ENCODE data around the gene MIPOL1.

GRCh38 chr14:37417151-37417550 lies 219.4 kb downstream of the MIPOL1 start:
- no peak for TF ChIP-seq CTCF (IDR thresholded peaks at IDR 0.05)
- TF ChIP-seq POLR2A (IDR thresholded peaks at IDR 0.05) = no peak

All from tibial nerve (tissue), 3 donors.